DOHH2 (cell line): ENCODE results near the gene EEF1A1.

ENCODE experiments used
- H3F3A ChIP-seq: fragments of 200-600 bp; sonication (generic), shearing (Covaris generic); 2 replicates; pipeline ENCODE4 v1.6.0; 2016; ENCODE audit warnings: antibody characterized with exemption, mild to moderate bottlenecking; ENCODE audit not compliant: control insufficient read depth, insufficient read depth
- H3K27ac ChIP-seq: fragments of 200-600 bp; sonication (generic); 2 replicates; pipeline ENCODE4 v1.5.1; 2014; ENCODE audit warnings: low read depth, mild to moderate bottlenecking, low read length, moderate library complexity
- H3K27me3 ChIP-seq: fragments of 200-600 bp; sonication (generic); 2 replicates; pipeline ENCODE4 v1.6.1; 2014; ENCODE audit warnings: mild to moderate bottlenecking, low read length, mixed read lengths; ENCODE audit not compliant: control insufficient read depth
- H3K36me3 ChIP-seq: fragments of 200-600 bp; sonication (generic); 2 replicates; pipeline ENCODE4 v1.6.1; 2014; ENCODE audit warnings: mild to moderate bottlenecking, low read length, moderate library complexity, mixed read lengths; ENCODE audit not compliant: control insufficient read depth
- H3K4me1 ChIP-seq: fragments of 200-600 bp; sonication (generic); 2 replicates; pipeline ENCODE4 v1.6.1; 2014; ENCODE audit warnings: mild to moderate bottlenecking, low read length, mixed read lengths; ENCODE audit not compliant: control insufficient read depth
- H3K4me2 ChIP-seq: fragments of 200-600 bp; sonication (generic); 2 replicates; pipeline ENCODE4 v1.6.0; 2014; ENCODE audit warnings: mild to moderate bottlenecking, low read length, moderate library complexity
- H3K4me3 ChIP-seq: fragments of 200-600 bp; sonication (generic); 2 replicates; pipeline ENCODE4 v1.5.1; 2014; ENCODE audit warnings: mild to moderate bottlenecking, low read length, mixed read lengths
- H3K79me2 ChIP-seq: fragments of 200-600 bp; sonication (generic); 2 replicates; pipeline ENCODE4 v1.6.1; 2014; ENCODE audit warnings: mild to moderate bottlenecking, low read length, mixed read lengths; ENCODE audit not compliant: control insufficient read depth
- H3K9me2 ChIP-seq: fragments of 200-600 bp; sonication (generic); replicated peaks from 2 replicates; pipeline ENCODE4 v1.6.1; 2014; ENCODE audit warnings: mild to moderate bottlenecking, low read length, mixed read lengths; ENCODE audit not compliant: control insufficient read depth
- H3K9me3 ChIP-seq: fragments of 200-600 bp; sonication (generic); 2 replicates; pipeline ENCODE4 v1.6.1; 2014; ENCODE audit warnings: antibody characterized with exemption, low read length, mixed read lengths; ENCODE audit not compliant: control insufficient read depth, insufficient read depth
- H4K20me1 ChIP-seq: fragments of 200-600 bp; sonication (generic); 2 replicates; pipeline ENCODE4 v1.6.0; 2014; ENCODE audit warnings: low read depth, mild to moderate bottlenecking, antibody characterized with exemption, low read length, moderate library complexity; ENCODE audit not compliant: control insufficient read depth, insufficient read depth
- EZH2phosphoT487 ChIP-seq: fragments of 200-600 bp; sonication (generic); IDR thresholded peaks from 2 replicates; pipeline ENCODE4 v1.6.1; 2017; ENCODE audit warnings: borderline replicate concordance, mild to moderate bottlenecking, antibody characterized with exemption, low read length, moderate library complexity, mixed read lengths
- TF ChIP-seq, protein P1 (sequence below): fragments of 200-600 bp; sonication (generic); IDR thresholded peaks from one replicate; pipeline ENCODE4 v1.5.1; 2014; ENCODE audit warnings: antibody characterized with exemption, mild to moderate bottlenecking, low read depth, low read length; ENCODE audit not compliant: poor library complexity, severe bottlenecking

Gene EEF1A1

DNA sequence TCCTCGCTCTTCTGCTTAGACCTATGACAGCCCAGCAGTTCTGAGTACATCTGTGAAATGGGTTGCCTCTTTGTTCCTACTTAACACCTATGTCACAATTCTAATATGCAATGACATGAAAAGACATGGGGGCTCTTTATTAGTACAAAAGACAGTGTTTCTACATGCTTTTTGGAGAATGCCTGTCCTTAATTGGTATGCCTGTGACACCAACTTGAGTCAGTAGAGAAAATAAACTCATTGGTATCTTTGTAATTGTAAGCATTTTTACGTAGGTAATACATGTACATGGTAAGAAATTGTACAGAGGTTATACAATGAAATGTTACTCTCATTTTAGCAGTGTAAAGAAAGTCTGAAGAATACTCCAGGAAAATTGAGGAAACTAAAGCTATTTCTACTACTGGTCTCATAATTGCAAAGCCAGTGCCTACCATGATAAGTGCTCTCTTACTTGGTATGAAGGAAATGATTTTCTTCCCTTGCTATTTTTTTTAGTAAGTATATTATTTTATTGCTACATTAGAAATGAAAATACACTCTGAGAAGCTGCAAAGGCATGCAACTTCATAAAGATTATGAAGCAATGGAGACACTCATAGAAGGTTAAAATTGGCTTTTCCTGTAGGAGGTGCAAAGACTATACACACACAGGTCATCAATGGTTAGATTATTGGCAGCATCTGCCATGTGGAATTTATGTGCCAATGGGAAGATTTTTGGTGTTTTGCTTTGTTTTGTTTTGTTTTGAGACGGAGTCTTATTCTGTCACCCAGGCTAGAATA is 4.9 kb upstream of the EEF1A1 start:
- no peaks in the 10 kb centered on the region for H3K9me2 ChIP-seq
- no peaks in the 10 kb centered on the region; the same call in none of the 2 replicates for H3K27me3 ChIP-seq
- TF ChIP-seq, protein P1, sequence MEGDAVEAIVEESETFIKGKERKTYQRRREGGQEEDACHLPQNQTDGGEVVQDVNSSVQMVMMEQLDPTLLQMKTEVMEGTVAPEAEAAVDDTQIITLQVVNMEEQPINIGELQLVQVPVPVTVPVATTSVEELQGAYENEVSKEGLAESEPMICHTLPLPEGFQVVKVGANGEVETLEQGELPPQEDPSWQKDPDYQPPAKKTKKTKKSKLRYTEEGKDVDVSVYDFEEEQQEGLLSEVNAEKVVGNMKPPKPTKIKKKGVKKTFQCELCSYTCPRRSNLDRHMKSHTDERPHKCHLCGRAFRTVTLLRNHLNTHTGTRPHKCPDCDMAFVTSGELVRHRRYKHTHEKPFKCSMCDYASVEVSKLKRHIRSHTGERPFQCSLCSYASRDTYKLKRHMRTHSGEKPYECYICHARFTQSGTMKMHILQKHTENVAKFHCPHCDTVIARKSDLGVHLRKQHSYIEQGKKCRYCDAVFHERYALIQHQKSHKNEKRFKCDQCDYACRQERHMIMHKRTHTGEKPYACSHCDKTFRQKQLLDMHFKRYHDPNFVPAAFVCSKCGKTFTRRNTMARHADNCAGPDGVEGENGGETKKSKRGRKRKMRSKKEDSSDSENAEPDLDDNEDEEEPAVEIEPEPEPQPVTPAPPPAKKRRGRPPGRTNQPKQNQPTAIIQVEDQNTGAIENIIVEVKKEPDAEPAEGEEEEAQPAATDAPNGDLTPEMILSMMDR: no peak
- no peak for TF ChIP-seq EZH2phosphoT487
- no peak overlapping the region for H3K27ac ChIP-seq
- no peak overlapping the region for H3K4me3 ChIP-seq
- no peaks in the 10 kb centered on the region for H4K20me1 ChIP-seq
- H3K4me2 ChIP-seq: no peak overlapping the region
- H3K36me3 ChIP-seq: peaks cover 6% of the 10 kb centered on the region
- H3K9me3 ChIP-seq: no peaks in the 10 kb centered on the region
- peaks cover 8% of the 10 kb centered on the region for H3F3A ChIP-seq
- peaks cover 13% of the 10 kb centered on the region for H3K4me1 ChIP-seq
- H3K79me2 ChIP-seq: peaks cover 27% of the 10 kb centered on the region

DNA sequence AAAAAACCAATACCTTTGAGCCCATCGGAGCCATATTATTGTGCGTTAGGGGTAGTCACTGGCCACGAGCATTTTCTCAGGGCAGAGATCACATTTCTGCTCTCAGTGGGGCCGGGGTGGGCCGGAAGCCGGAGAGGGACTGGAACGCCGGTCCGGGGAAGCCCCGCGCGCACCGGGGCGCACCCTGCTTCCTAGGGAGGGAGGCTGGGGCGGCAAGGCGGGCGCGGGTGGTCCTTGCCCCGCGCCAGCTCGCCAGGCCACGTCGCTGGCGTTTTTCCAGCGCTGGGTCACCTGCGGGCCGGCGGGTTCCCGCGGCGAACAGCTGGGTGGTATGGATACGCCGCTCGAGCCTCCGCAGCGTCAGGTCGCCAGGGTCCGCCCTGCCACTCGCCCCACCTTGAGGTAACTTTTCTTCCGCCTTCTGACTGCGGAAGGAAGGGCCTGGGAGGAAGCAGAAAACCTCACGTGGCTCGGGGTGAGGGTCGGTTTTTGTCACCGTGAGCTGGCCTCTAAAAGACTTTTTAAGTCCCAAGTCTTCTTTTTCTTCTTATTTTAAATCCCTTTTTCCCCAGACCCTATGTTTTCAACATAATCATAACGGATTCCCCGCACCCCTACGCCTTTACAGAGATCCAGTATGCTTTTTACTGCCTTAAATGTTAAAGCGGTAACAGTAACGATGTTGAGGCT is 2.7 kb upstream of the EEF1A1 start:
- H3K36me3 ChIP-seq: peaks cover 27% of the 10 kb centered on the region
- H3F3A ChIP-seq: peaks cover 28% of the 10 kb centered on the region
- H3K4me1 ChIP-seq: peaks cover 25% of the 10 kb centered on the region
- H4K20me1 ChIP-seq: peaks cover 14% of the 10 kb centered on the region; the same call in 1 of the 2 replicates
- no peaks in the 10 kb centered on the region for H3K9me2 ChIP-seq
- TF ChIP-seq, protein P1: no peak
- no peak for TF ChIP-seq EZH2phosphoT487
- H3K4me3 ChIP-seq: peak overlapping the region; percentile 92
- H3K27me3 ChIP-seq: peaks cover 3% of the 10 kb centered on the region
- H3K79me2 ChIP-seq: peaks cover 47% of the 10 kb centered on the region
- peak overlapping the region; percentile 95 for H3K27ac ChIP-seq
- H3K9me3 ChIP-seq: no peaks in the 10 kb centered on the region
- peak overlapping the region; percentile 92 for H3K4me2 ChIP-seq

DNA sequence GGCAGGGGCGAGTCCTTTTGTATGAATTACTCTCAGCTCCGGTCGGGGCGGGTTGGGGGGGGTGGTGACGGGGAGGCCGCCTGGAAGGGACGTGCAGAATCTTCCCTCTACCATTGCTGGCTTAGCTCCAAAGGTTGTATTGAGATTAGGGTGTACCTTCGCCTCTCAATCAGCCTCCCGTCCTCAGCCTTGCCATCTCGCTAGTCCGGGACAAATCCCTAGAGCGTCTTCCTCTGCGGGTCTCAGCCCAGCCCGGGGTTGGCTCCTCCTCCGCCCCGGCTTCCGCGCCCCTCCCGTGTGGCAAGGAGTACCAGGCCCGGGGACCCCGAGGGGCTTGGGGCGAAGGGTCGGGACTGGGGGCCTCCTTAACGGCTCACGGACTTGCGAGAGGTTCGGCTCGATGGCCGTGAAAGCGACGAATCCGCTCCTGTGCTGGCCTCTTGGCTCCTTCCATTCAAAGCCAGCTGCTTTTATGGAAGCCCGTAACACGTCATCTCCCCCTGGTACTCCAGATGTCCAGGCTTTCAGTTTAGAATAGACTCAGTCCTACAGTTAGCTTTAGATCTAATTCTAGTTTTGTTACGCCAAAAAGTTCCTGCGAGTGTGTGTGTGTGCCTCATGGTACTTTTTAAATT is 636 bp upstream of the EEF1A1 start:
- H3K9me2 ChIP-seq: no peaks in the 10 kb centered on the region
- H3K27me3 ChIP-seq: peaks cover 3% of the 10 kb centered on the region; the same call in 1 of the 2 replicates
- peak overlapping the region; percentile 92 for H3K4me3 ChIP-seq
- peaks cover 48% of the 10 kb centered on the region for H3K79me2 ChIP-seq
- peaks cover 14% of the 10 kb centered on the region; the same call in 1 of the 2 replicates for H4K20me1 ChIP-seq
- peaks cover 35% of the 10 kb centered on the region for H3K4me1 ChIP-seq
- H3K9me3 ChIP-seq: no peaks in the 10 kb centered on the region
- H3K27ac ChIP-seq: peak overlapping the region; percentile 95
- peak overlapping the region; percentile 92 for H3K4me2 ChIP-seq
- no peak for TF ChIP-seq EZH2phosphoT487
- TF ChIP-seq, protein P1: no peak
- peaks cover 47% of the 10 kb centered on the region for H3K36me3 ChIP-seq
- peaks cover 46% of the 10 kb centered on the region for H3F3A ChIP-seq
